Neural cell (in vitro differentiated cells): ENCODE measurements around the gene FOXS1. TPM values are rescaled to one million over a fixed set of nuclear protein-coding genes. Genes with fewer than 3 reads are reported as not detected.

Experiments
- H2AFZ ChIP-seq: fragments of 200-600, 300-800 bp; sonication (generic), shearing (Covaris generic); 2 replicates; pipeline ENCODE4 v1.6.0; 2014; ENCODE audit warnings: low read depth, mild to moderate bottlenecking, antibody characterized with exemption, low read length, moderate library complexity
- H3F3A ChIP-seq: fragments of 200-600 bp; shearing (Covaris generic); 2 replicates; pipeline ENCODE4 v1.6.1; 2016; ENCODE audit warnings: mild to moderate bottlenecking, moderate library complexity, mixed read lengths, antibody characterized with exemption, low read length; ENCODE audit not compliant: insufficient read depth, poor library complexity, severe bottlenecking
- H3K27ac ChIP-seq: fragments of 200-600, 300-800 bp; sonication (generic), shearing (Covaris generic); 2 replicates; pipeline ENCODE4 v1.5.1; 2014; ENCODE audit warnings: mild to moderate bottlenecking, low read length, moderate library complexity
- H3K27me3 ChIP-seq: fragments of 300-800, 200-600 bp; sonication (generic), shearing (Covaris generic); 2 replicates; pipeline ENCODE4 v1.6.0; 2014; ENCODE audit warnings: mild to moderate bottlenecking, low read depth, low read length, moderate library complexity; ENCODE audit not compliant: insufficient read depth
- H3K36me3 ChIP-seq: fragments of 300-800, 200-600 bp; sonication (generic), shearing (Covaris generic); 2 replicates; pipeline ENCODE4 v1.5.1; 2014; ENCODE audit warnings: mild to moderate bottlenecking, antibody characterized with exemption, low read length, moderate library complexity; ENCODE audit not compliant: insufficient read depth
- H3K4me2 ChIP-seq: fragments of 300-800, 200-600 bp; sonication (generic), shearing (Covaris generic); 2 replicates; pipeline ENCODE4 v1.6.0; 2014; ENCODE audit warnings: mild to moderate bottlenecking, low read length
- H3K4me3 ChIP-seq: fragments of 300-800, 200-600 bp; sonication (generic), shearing (Covaris generic); 2 replicates; pipeline ENCODE4 v1.5.1; 2014; ENCODE audit warnings: mild to moderate bottlenecking, low read length, moderate library complexity
- H3K79me2 ChIP-seq: fragments of 200-600 bp; shearing (Covaris generic); replicated peaks from 2 replicates; pipeline ENCODE4 v1.6.0; 2014; ENCODE audit warnings: mild to moderate bottlenecking, low read length, moderate library complexity; ENCODE audit not compliant: insufficient read depth
- H3K9ac ChIP-seq: fragments of 300-800, 200-600 bp; sonication (generic), shearing (Covaris generic); 2 replicates; pipeline ENCODE4 v1.6.1; 2016; ENCODE audit warnings: mild to moderate bottlenecking, low read length, mixed read lengths
- H3K9me2 ChIP-seq: fragments of 200-600 bp; shearing (Covaris generic); 2 replicates; pipeline ENCODE4 v1.6.1; 2016; ENCODE audit warnings: mild to moderate bottlenecking, low read length, mixed read lengths; ENCODE audit not compliant: insufficient read depth
- H3K9me3 ChIP-seq: fragments of 200-600, 300-800 bp; sonication (generic), shearing (Covaris generic); 2 replicates; pipeline ENCODE4 v1.6.1; 2016; ENCODE audit warnings: mild to moderate bottlenecking, mixed run types, low read length, moderate library complexity, mixed read lengths
- H4K20me1 ChIP-seq: fragments of 200-600 bp; shearing (Covaris generic); 2 replicates; pipeline ENCODE4 v1.6.1; 2016; ENCODE audit warnings: mild to moderate bottlenecking, mixed run types; ENCODE audit not compliant: insufficient read depth
- CTCF ChIP-seq: fragments of 450-650 bp; IDR thresholded peaks from 2 replicates; pipeline ENCODE4 v1.5.1; 2014; ENCODE audit warnings: antibody characterized with exemption, mild to moderate bottlenecking, moderate library complexity; ENCODE audit not compliant: poor library complexity, severe bottlenecking
- EP300 ChIP-seq: fragments of 450-650 bp; conservative IDR thresholded peaks from 2 replicates; pipeline ENCODE4 v1.6.1; 2014; ENCODE audit warnings: antibody characterized with exemption, mild to moderate bottlenecking, moderate library complexity; ENCODE audit not compliant: poor library complexity, severe bottlenecking
- EZH2 ChIP-seq: fragments of 200-600, 300-800 bp; shearing (Covaris generic), sonication (generic); IDR thresholded peaks from 2 replicates; pipeline ENCODE4 v1.6.1; 2014; ENCODE audit warnings: antibody characterized with exemption, low read length, borderline replicate concordance, mild to moderate bottlenecking; ENCODE audit not compliant: insufficient read depth, poor library complexity, severe bottlenecking
- MXI1 ChIP-seq: fragments of 450-650 bp; conservative IDR thresholded peaks from 2 replicates; pipeline ENCODE4 v1.6.1; 2014; ENCODE audit warnings: antibody characterized with exemption, mild to moderate bottlenecking; ENCODE audit not compliant: poor library complexity, severe bottlenecking
- POLR2AphosphoS5 ChIP-seq: IDR thresholded peaks from 2 replicates; pipeline ENCODE4 v1.6.1; 2012
- RAD21 ChIP-seq: fragments of 450-650 bp; conservative IDR thresholded peaks from 2 replicates; pipeline ENCODE4 v1.6.1; 2014; ENCODE audit warnings: antibody characterized with exemption, mild to moderate bottlenecking, moderate library complexity
- REST ChIP-seq: IDR thresholded peaks from 2 replicates; pipeline ENCODE4 v1.6.1; 2012; ENCODE audit warnings: borderline replicate concordance
- SMC3 ChIP-seq: fragments of 450-650 bp; conservative IDR thresholded peaks from 2 replicates; pipeline ENCODE4 v1.6.1; 2014; ENCODE audit warnings: antibody characterized with exemption, mild to moderate bottlenecking, moderate library complexity; ENCODE audit not compliant: poor library complexity
- TAF1 ChIP-seq: IDR thresholded peaks from 2 replicates; pipeline ENCODE4 v1.6.1; 2012; ENCODE audit warnings: low read depth
- polyA plus RNA-seq: library from polyadenylated mRNA; depleted of rRNA; stranded (reverse); fragments of >200 nt; gene quantifications from 2 replicates; pipeline ENCODE4 v1.2.3, GENCODE V29; 2014

The FOXS1 gene
- polyA plus RNA-seq, 1 donor from 2014 or later, result not detected

GRCh38 chr20:31869942-31870725, 24.7 kb upstream of the FOXS1 start, which contains the start of the genes DUSP15 and TTLL9:
Gene DUSP15, minus strand, starts transcription at chr20:31870527. Its CDS starts 190 bp downstream, at chr20:31870337.
Gene TTLL9, plus strand, starts transcription at chr20:31870634. Its CDS starts 493 bp downstream, at chr20:31871127.
- H3K4me2 ChIP-seq, result peak within 1 kb of the TSS; percentile 85
- H3K9me2 ChIP-seq, result no peaks in the 10 kb centered on the region
- H3K9me3 ChIP-seq, result no peaks in the 10 kb centered on the region
- peak within 1 kb of the TSS; percentile 67 for H2AFZ ChIP-seq
- H3K27ac ChIP-seq, result peak within 1 kb of the TSS; percentile 43
- H3K79me2 ChIP-seq, result no peaks in the 10 kb centered on the region
- no peaks in the 10 kb centered on the region for H3K36me3 ChIP-seq
- no peaks in the 10 kb centered on the region for H4K20me1 ChIP-seq
- H3K27me3 ChIP-seq, result no peaks in the 10 kb centered on the region
- peak within 1 kb of the TSS; percentile 83 for H3K9ac ChIP-seq
- no peaks in the 10 kb centered on the region for H3F3A ChIP-seq
- peak; percentile 58 for TF ChIP-seq POLR2AphosphoS5
- peak; percentile 23 for TF ChIP-seq SMC3
- TF ChIP-seq MXI1, result peak; percentile 44
- TF ChIP-seq EZH2, result no peak
- TF ChIP-seq RAD21, result peak; percentile 22
- peak; percentile 53 for TF ChIP-seq EP300
- TF ChIP-seq TAF1, result peak; percentile 34
- peak; percentile 58 for TF ChIP-seq REST
- TF ChIP-seq CTCF, result peak; percentile 22
- peak within 1 kb of the TSS; percentile 67 for H3K4me3 ChIP-seq

- no peaks in the 10 kb centered on the region for H3K27me3 ChIP-seq
- TF ChIP-seq SMC3 (no peak), REST (no peak), RAD21 (no peak), EZH2 (no peak), TAF1 (no peak), POLR2AphosphoS5 (no peak), CTCF (no peak), MXI1 (no peak), EP300 (no peak)
- H3K9me3 ChIP-seq, result no peaks in the 10 kb centered on the region
- peak overlapping the region; percentile 60 for H3K4me2 ChIP-seq
- H3K79me2 ChIP-seq, result no peaks in the 10 kb centered on the region
- H2AFZ ChIP-seq, result peak overlapping the region; percentile 67
- H3K27ac ChIP-seq, result peak overlapping the region; percentile 43
- H3F3A ChIP-seq, result no peaks in the 10 kb centered on the region
- peak overlapping the region; percentile 83 for H3K9ac ChIP-seq
- H3K4me3 ChIP-seq, result peak overlapping the region; percentile 67
- no peaks in the 10 kb centered on the region for H4K20me1 ChIP-seq
- no peaks in the 10 kb centered on the region for H3K9me2 ChIP-seq
- H3K36me3 ChIP-seq, result no peaks in the 10 kb centered on the region
These were observed 24.2 kb upstream of the FOXS1 start for GRCh38 chr20:31869673-31869941.
